ENCODE results near the gene DNAJB4.

- no peak for TF ChIP-seq CTCF (IDR thresholded peaks at IDR 0.05)
- no peak for TF ChIP-seq NR3C1 (CRISPR knock-in tag; conservative IDR thresholded peaks at IDR 0.05; ENCODE audit: low read depth)
- no peak for TF ChIP-seq ZNF317 (CRISPR knock-in tag; IDR thresholded peaks at IDR 0.05; ENCODE audit: borderline replicate concordance, low read depth)
- TF ChIP-seq MLX (CRISPR knock-in tag; IDR thresholded peaks at IDR 0.05), result no peak
- no peak for TF ChIP-seq ZNF512 (CRISPR knock-in tag; IDR thresholded peaks at IDR 0.05; ENCODE audit: borderline replicate concordance)
- TF ChIP-seq JUN (CRISPR knock-in tag; IDR thresholded peaks at IDR 0.05), result no peak
- no peak for TF ChIP-seq ETV6 (CRISPR knock-in tag; IDR thresholded peaks at IDR 0.05)
- TF ChIP-seq CREB1 (CRISPR knock-in tag; IDR thresholded peaks at IDR 0.05), result no peak
- TF ChIP-seq SMAD3 (CRISPR knock-in tag; IDR thresholded peaks at IDR 0.05; ENCODE audit: borderline replicate concordance), result no peak
- no peak for TF ChIP-seq E2F5 (CRISPR knock-in tag; IDR thresholded peaks at IDR 0.05)
- TF ChIP-seq IRF2 (CRISPR knock-in tag; IDR thresholded peaks at IDR 0.05; ENCODE audit: borderline replicate concordance, low read depth), result no peak
- no peak for TF ChIP-seq ATF2 (CRISPR knock-in tag; IDR thresholded peaks at IDR 0.05; ENCODE audit: borderline replicate concordance, low read depth)
- no peak for TF ChIP-seq E2F4 (CRISPR knock-in tag; IDR thresholded peaks at IDR 0.05; ENCODE audit: borderline replicate concordance, low read depth)
These were observed 29.0 kb downstream of the DNAJB4 start for GRCh38 chr1:78033797-78034172.
